ENCODE measurements around the gene IMPA2. TPM values are rescaled to one million over a fixed set of nuclear protein-coding genes. Genes with fewer than 3 reads are reported as not detected.

IMPA2 gene
- total and polyA plus RNA-seq, 2 of the 13 experiments (the other 11 are each of a cell fraction or from before 2014, with no cell fraction given): 37.8 to 71.8 TPM

- TF ChIP-seq TERF1 (CRISPR knock-in tag; IDR thresholded peaks at IDR 0.05) (no peak), ZNF230 (CRISPR knock-in tag; IDR thresholded peaks at IDR 0.05) (peak; percentile 10; the same call in 1 of the 2 replicates), CCDC6 (CRISPR knock-in tag; IDR thresholded peaks at IDR 0.05) (peak; percentile 62; the same call in 1 of the 2 replicates), TFE3 (CRISPR knock-in tag; IDR thresholded peaks at IDR 0.05) (no peak), NCOR1 (IDR thresholded peaks at IDR 0.05; ENCODE audit: borderline replicate concordance, low read length) (no peak), CHCHD3 (CRISPR knock-in tag; IDR thresholded peaks at IDR 0.05) (no peak), ZNF652 (CRISPR knock-in tag; IDR thresholded peaks at IDR 0.05; ENCODE audit: borderline replicate concordance, low read depth) (peak; percentile 90), DMTF1 (CRISPR knock-in tag; IDR thresholded peaks at IDR 0.05) (no peak), JUNB (CRISPR knock-in tag; IDR thresholded peaks at IDR 0.05; ENCODE audit: borderline replicate concordance) (0 out of 2 replicates have a peak, but pooled peaks have one; percentile 24), PCBP1 (IDR thresholded peaks at IDR 0.05; ENCODE audit: borderline replicate concordance, low read depth, low read length) (no peak), TAF1 (CRISPR knock-in tag; IDR thresholded peaks at IDR 0.05) (peak; percentile 24; the same call in 1 of the 2 replicates), HNF1A (IDR thresholded peaks at IDR 0.05; ENCODE audit: low read depth) (0 out of 2 replicates have a peak, but pooled peaks have one; percentile 8), HNF1A (CRISPR knock-in tag; IDR thresholded peaks at IDR 0.05; ENCODE audit: borderline replicate concordance) (no peak), FOXA1 (IDR thresholded peaks at IDR 0.05) (no peak), FOXA1 (CRISPR knock-in tag; IDR thresholded peaks at IDR 0.05) (no peak), ZNF572 (CRISPR knock-in tag; IDR thresholded peaks at IDR 0.05) (no peak), RBM22 (optimal IDR thresholded peaks at IDR 0.05; ENCODE audit: low read length) (peak; percentile 19), FOXJ3 (CRISPR knock-in tag; IDR thresholded peaks at IDR 0.05; ENCODE audit: borderline replicate concordance) (no peak), TOPORS (CRISPR knock-in tag; IDR thresholded peaks at IDR 0.05) (no peak)
Observed at GRCh38 chr18:11994703-11995444, 13.6 kb downstream of the IMPA2 start (continued).

All from HepG2 (cell line).